IPS DF 6.9 (cell line): ENCODE measurements around the gene DISC1.

Source experiments
- DNase-seq: peaks from one replicate; pipeline ENCODE4 v3.0.0-alpha.2; 2013; ENCODE audit warnings: low read depth, low spot score
- H3K27ac ChIP-seq: one replicate; pipeline ENCODE4 v1.5.1; 2013; ENCODE audit warnings: low read length, control low read depth
- H3K27me3 ChIP-seq: 2 replicates; pipeline ENCODE4 v1.6.1; 2013; ENCODE audit warnings: mild to moderate bottlenecking, low read length; ENCODE audit not compliant: control insufficient read depth, insufficient read depth
- H3K36me3 ChIP-seq: 2 replicates; pipeline ENCODE4 v1.6.1; 2013; ENCODE audit warnings: low read length; ENCODE audit not compliant: control insufficient read depth, insufficient read depth
- H3K4me1 ChIP-seq: 2 replicates; pipeline ENCODE4 v1.6.1; 2013; ENCODE audit warnings: low read length; ENCODE audit not compliant: control insufficient read depth, insufficient read depth
- H3K4me3 ChIP-seq: 2 replicates; pipeline ENCODE4 v1.5.1; 2013; ENCODE audit warnings: mild to moderate bottlenecking, low read length
- H3K9me3 ChIP-seq: 2 replicates; pipeline ENCODE4 v1.6.1; 2013; ENCODE audit warnings: low read length, inconsistent platforms; ENCODE audit not compliant: control insufficient read depth, insufficient read depth
- WGBS: extraction: QIAGEN DNeasy Blood & Tissue Kit; methylation state at CpG from one replicate; pipeline ENCODE4 v1.1.7; 2013; ENCODE audit warnings: mixed read lengths, missing lambda C conversion rate; ENCODE audit not compliant: insufficient read length, insufficient coverage; 5-methylcytosine and 5-hydroxymethylcytosine counted together

Gene DISC1

DNA sequence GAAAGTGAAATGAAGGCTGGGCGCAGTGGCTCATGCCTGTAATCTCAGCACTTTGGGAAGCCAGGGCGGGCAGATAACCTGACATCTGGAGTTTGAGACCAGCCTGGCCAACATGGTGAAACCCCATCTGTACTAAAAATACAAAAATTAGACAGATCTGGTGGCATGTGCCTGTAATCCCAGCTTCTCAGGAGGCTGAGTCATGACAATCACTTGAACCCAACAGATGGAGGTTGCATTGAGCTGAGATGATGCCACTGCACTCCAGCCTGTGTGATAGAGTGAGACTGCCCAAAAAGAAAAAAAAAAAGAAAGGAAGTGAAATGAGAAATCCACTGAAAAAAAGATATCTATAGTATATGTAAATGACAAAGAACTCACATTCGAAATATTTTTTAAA is 439.9 kb downstream of the DISC1 start:
- Histone ChIP-seq H3K4me3 (no peak overlapping the region), H3K27ac (no peak overlapping the region), H3K4me1 (no peaks in the 10 kb centered on the region), H3K36me3 (no peaks in the 10 kb centered on the region), H3K27me3 (no peaks in the 10 kb centered on the region), H3K9me3 (no peaks in the 10 kb centered on the region)
- WGBS, result no CpG with 5 or more reads among the region's 3 CpGs
- DNase-seq, result no peak

DNA sequence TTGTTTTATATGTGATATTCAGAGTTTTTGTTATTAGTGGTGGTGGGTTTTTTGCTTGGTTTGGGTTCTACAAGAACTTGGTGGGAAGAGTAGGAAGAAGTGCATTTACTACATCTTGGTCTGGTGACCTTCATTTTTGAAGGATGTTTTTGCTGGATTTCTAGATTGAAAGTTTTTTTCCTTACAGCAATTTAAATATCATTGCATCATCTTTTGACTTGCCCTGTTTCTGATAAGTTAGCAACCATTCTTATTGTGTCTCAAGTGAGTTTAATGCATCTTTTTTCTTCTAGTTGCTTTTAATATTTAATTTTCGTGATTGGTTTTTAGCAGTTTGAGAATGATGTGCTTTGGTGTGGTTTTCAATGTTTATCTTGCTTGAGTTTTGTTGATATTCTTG is 447.7 kb downstream of the DISC1 start:
- no CpG with 5 or more reads among the region's 1 CpG for WGBS
- H3K9me3 ChIP-seq, result no peaks in the 10 kb centered on the region
- H3K27ac ChIP-seq, result no peak overlapping the region
- no peaks in the 10 kb centered on the region for H3K36me3 ChIP-seq
- H3K27me3 ChIP-seq, result no peaks in the 10 kb centered on the region
- no peak for DNase-seq
- H3K4me3 ChIP-seq, result no peak overlapping the region
- no peaks in the 10 kb centered on the region for H3K4me1 ChIP-seq

DNA sequence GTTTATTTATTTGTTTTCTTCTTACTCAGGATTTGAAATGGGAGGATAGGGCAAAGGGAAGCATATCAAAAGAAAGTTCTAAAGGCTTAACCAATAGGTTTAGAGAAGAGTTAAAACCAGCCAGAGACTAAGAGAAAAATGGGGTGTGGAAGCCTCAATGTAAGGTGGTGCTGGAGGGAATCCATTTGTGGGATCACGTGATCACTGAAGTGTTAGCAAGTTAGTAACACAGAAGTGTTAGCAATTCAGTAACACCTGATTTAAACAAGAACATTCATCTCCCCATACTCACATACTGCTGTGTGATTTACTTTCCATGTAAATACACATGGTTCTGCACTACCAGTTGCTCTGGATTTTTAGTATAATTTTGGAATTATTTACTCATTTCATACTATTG is 451.2 kb downstream of the DISC1 start:
- no peak overlapping the region for H3K4me3 ChIP-seq
- WGBS, result no CpG with 5 or more reads among the region's 1 CpG
- H3K36me3 ChIP-seq, result no peaks in the 10 kb centered on the region

DNA sequence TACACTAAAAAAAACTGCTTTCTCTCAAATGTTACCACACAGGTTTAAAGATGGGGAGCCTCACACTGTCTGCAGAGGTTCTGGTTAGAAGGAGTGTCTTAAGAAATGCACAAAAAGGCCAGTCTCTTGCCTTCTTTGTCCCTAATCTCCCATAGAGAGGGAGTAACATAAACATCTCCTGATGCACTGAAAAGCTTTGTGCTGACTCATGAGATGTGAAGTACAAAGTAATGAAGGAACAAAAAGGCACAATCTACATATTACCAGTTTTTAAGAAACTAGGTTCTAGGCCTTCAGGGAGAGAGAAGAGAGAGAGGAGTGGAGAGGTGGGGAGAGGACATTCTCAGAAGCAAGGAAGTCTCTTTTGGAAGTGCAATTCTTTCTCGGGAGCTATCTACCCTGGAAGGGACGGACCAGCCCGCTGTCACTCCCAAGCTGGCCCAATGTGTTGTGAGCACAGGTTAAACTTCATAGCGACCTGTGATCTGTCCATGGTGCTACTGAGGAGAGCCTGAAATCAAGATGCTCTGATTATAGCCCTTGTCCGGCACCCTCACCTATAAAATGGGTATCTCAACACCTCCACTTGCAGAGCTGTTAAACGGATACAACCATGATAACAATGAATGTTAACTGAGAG is 458.1 kb downstream of the DISC1 start:
- peak; percentile 68 for DNase-seq
- no peaks in the 10 kb centered on the region for H3K27me3 ChIP-seq
- no peak overlapping the region for H3K27ac ChIP-seq
- no peaks in the 10 kb centered on the region for H3K36me3 ChIP-seq
- H3K9me3 ChIP-seq, result no peaks in the 10 kb centered on the region
- H3K4me1 ChIP-seq, result peaks cover 1% of the 10 kb centered on the region; the same call in 1 of the 2 replicates
- no peak overlapping the region for H3K4me3 ChIP-seq
- WGBS, result no CpG with 5 or more reads among the region's 6 CpGs

More for the DNA sequence above, 451.2 kb downstream of the DISC1 start:
- Histone ChIP-seq H3K27me3 (no peaks in the 10 kb centered on the region), H3K9me3 (no peaks in the 10 kb centered on the region), H3K4me1 (no peaks in the 10 kb centered on the region), H3K27ac (no peak overlapping the region)
- DNase-seq, result no peak

DNA sequence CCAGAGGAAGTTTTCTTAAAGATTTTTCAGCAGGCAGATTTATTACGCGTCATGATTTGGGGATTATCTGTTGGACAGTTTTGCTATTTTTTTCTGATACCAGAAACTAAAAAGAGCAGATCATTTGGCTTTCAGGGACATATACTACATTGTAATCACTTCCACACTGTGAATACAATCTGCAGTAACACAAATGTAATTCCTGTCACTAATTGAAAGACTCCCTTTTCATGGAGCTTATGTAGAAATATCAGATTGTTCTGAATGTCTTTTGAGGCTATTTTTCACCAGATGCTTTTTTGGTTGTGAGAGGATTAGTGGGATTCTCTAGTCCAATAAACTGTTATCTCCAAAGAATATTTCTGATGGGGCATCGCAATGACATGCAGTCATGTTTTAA is 464.2 kb downstream of the DISC1 start:
- no CpG with 5 or more reads among the region's 3 CpGs for WGBS
- no peak for DNase-seq
- Histone ChIP-seq H3K27ac (no peak overlapping the region), H3K27me3 (no peaks in the 10 kb centered on the region), H3K4me3 (no peak overlapping the region), H3K4me1 (no peaks in the 10 kb centered on the region), H3K36me3 (no peaks in the 10 kb centered on the region), H3K9me3 (no peaks in the 10 kb centered on the region)
